ENCODE measurements around the gene RAB22A. TPM values are rescaled to one million over a fixed set of nuclear protein-coding genes. Genes with fewer than 3 reads are reported as not detected.

Gene RAB22A
- total and polyA plus RNA-seq, 9 of the 15 experiments (the other 6 are each of a cell fraction or from before 2014, with no cell fraction given) = 1.1 to 8.0 (median 6.7) TPM

DNA sequence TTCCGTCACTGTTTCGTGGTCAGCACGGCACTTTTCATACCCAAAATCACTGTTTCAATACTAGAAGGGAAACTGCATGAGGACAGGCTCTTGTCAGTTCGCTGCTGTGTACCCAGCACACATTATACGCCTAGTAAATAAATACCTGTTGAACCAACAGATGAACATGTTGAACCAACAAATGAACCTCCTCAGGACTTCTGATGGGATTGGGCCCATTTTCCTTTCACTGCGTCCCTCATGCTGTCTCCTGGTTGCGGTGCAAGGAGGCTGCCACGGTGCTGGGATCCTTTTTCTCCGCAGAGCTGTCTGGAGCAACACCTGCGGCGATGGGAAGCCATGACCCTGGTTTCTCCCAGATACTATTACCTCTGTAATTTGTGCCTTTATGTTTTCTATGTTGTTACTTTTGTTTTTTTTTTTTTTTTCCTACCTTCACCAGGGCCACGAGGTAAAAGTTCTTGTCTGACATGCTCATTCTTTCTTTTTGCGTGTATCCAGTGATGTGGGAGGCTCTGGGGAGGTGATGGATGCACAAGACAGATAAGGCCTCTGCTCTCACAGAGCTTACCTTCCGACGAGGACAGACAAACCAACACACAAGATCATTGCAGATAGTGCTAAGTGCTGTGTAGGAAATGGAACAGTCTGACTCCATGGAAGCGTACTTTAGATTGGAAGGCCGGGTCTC lies 80.6 kb downstream of the RAB22A start (continued):
- TF ChIP-seq, protein P1, sequence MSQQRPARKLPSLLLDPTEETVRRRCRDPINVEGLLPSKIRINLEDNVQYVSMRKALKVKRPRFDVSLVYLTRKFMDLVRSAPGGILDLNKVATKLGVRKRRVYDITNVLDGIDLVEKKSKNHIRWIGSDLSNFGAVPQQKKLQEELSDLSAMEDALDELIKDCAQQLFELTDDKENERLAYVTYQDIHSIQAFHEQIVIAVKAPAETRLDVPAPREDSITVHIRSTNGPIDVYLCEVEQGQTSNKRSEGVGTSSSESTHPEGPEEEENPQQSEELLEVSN (IDR thresholded peaks at IDR 0.05; ENCODE audit: borderline replicate concordance in 1 of 2, extremely low read depth in 1 of 2, insufficient read depth in 1 of 2, insufficient read length in 1 of 2, low read depth in 1 of 2, low read length in 1 of 2, poor library complexity in 1 of 2, severe bottlenecking in 1 of 2) = peak in 1 of 2 experiments; percentile 30
- TF ChIP-seq, protein P2, sequence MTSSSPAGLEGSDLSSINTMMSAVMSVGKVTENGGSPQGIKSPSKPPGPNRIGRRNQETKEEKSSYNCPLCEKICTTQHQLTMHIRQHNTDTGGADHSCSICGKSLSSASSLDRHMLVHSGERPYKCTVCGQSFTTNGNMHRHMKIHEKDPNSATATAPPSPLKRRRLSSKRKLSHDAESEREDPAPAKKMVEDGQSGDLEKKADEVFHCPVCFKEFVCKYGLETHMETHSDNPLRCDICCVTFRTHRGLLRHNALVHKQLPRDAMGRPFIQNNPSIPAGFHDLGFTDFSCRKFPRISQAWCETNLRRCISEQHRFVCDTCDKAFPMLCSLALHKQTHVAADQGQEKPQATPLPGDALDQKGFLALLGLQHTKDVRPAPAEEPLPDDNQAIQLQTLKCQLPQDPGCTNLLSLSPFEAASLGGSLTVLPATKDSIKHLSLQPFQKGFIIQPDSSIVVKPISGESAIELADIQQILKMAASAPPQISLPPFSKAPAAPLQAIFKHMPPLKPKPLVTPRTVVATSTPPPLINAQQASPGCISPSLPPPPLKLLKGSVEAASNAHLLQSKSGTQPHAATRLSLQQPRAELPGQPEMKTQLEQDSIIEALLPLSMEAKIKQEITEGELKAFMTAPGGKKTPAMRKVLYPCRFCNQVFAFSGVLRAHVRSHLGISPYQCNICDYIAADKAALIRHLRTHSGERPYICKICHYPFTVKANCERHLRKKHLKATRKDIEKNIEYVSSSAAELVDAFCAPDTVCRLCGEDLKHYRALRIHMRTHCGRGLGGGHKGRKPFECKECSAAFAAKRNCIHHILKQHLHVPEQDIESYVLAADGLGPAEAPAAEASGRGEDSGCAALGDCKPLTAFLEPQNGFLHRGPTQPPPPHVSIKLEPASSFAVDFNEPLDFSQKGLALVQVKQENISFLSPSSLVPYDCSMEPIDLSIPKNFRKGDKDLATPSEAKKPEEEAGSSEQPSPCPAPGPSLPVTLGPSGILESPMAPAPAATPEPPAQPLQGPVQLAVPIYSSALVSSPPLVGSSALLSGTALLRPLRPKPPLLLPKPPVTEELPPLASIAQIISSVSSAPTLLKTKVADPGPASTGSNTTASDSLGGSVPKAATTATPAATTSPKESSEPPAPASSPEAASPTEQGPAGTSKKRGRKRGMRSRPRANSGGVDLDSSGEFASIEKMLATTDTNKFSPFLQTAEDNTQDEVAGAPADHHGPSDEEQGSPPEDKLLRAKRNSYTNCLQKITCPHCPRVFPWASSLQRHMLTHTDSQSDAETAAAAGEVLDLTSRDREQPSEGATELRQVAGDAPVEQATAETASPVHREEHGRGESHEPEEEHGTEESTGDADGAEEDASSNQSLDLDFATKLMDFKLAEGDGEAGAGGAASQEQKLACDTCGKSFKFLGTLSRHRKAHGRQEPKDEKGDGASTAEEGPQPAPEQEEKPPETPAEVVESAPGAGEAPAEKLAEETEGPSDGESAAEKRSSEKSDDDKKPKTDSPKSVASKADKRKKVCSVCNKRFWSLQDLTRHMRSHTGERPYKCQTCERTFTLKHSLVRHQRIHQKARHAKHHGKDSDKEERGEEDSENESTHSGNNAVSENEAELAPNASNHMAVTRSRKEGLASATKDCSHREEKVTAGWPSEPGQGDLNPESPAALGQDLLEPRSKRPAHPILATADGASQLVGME (CRISPR knock-in tag; IDR thresholded peaks at IDR 0.05) = no peak
- TF ChIP-seq TGIF2 (CRISPR knock-in tag; IDR thresholded peaks at IDR 0.05) (no peak; the same call in 1 of the 2 replicates), ESRRA (IDR thresholded peaks at IDR 0.05; ENCODE audit: borderline replicate concordance, low read depth) (0 out of 2 replicates have a peak, but pooled peaks have one; percentile 25), HLTF (IDR thresholded peaks at IDR 0.05) (peak; percentile 39; the same call in 1 of the 2 replicates), NCOA4 (IDR thresholded peaks at IDR 0.05; ENCODE audit: partially characterized antibody) (no peak), BACH1 (tag; IDR thresholded peaks at IDR 0.05) (no peak), SAP30 (IDR thresholded peaks at IDR 0.05; ENCODE audit: borderline replicate concordance, insufficient read depth, low read depth, low read length, poor library complexity, severe bottlenecking) (no peak), MEF2A (IDR thresholded peaks at IDR 0.05; ENCODE audit: control insufficient read depth, low read depth, low read length) (no peak), RHOXF2B (CRISPR knock-in tag; conservative IDR thresholded peaks at IDR 0.05) (no peak), ZBTB1 (CRISPR knock-in tag; IDR thresholded peaks at IDR 0.05; ENCODE audit: borderline replicate concordance, low read depth) (no peak), ZNF586 (CRISPR knock-in tag; conservative IDR thresholded peaks at IDR 0.05) (no peak)
- TF ChIP-seq, protein P3, sequence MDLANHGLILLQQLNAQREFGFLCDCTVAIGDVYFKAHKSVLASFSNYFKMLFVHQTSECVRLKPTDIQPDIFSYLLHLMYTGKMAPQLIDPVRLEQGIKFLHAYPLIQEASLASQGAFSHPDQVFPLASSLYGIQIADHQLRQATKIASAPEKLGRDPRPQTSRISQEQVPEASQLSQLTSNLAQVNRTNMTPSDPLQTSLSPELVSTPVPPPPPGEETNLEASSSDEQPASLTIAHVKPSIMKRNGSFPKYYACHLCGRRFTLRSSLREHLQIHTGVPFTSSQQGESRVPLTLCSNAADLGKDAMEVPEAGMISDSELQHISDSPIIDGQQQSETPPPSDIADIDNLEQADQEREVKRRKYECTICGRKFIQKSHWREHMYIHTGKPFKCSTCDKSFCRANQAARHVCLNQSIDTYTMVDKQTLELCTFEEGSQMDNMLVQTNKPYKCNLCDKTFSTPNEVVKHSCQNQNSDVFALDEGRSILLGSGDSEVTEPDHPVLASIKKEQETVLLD (IDR thresholded peaks at IDR 0.05) = 0 out of 2 replicates have a peak, but pooled peaks have one; percentile 60
- TF ChIP-seq, protein P4, sequence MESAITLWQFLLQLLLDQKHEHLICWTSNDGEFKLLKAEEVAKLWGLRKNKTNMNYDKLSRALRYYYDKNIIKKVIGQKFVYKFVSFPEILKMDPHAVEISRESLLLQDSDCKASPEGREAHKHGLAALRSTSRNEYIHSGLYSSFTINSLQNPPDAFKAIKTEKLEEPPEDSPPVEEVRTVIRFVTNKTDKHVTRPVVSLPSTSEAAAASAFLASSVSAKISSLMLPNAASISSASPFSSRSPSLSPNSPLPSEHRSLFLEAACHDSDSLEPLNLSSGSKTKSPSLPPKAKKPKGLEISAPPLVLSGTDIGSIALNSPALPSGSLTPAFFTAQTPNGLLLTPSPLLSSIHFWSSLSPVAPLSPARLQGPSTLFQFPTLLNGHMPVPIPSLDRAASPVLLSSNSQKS (CRISPR knock-in tag; IDR thresholded peaks at IDR 0.05) = no peak
- TF ChIP-seq, protein P5, sequence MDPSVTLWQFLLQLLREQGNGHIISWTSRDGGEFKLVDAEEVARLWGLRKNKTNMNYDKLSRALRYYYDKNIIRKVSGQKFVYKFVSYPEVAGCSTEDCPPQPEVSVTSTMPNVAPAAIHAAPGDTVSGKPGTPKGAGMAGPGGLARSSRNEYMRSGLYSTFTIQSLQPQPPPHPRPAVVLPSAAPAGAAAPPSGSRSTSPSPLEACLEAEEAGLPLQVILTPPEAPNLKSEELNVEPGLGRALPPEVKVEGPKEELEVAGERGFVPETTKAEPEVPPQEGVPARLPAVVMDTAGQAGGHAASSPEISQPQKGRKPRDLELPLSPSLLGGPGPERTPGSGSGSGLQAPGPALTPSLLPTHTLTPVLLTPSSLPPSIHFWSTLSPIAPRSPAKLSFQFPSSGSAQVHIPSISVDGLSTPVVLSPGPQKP (CRISPR knock-in tag; IDR thresholded peaks at IDR 0.05) = no peak
